ENCODE results near the gene TBC1D22A. TPM values are rescaled to one million over a fixed set of nuclear protein-coding genes. Genes with fewer than 3 reads are reported as not detected.
"Not testable (repeated sequence)": the region's sequence is repeated elsewhere in the genome, so short reads cannot be mapped to it uniquely, and the experiment has no call there.

TBC1D22A gene
- total RNA-seq, 1 donor, result 17.7 TPM

DNA sequence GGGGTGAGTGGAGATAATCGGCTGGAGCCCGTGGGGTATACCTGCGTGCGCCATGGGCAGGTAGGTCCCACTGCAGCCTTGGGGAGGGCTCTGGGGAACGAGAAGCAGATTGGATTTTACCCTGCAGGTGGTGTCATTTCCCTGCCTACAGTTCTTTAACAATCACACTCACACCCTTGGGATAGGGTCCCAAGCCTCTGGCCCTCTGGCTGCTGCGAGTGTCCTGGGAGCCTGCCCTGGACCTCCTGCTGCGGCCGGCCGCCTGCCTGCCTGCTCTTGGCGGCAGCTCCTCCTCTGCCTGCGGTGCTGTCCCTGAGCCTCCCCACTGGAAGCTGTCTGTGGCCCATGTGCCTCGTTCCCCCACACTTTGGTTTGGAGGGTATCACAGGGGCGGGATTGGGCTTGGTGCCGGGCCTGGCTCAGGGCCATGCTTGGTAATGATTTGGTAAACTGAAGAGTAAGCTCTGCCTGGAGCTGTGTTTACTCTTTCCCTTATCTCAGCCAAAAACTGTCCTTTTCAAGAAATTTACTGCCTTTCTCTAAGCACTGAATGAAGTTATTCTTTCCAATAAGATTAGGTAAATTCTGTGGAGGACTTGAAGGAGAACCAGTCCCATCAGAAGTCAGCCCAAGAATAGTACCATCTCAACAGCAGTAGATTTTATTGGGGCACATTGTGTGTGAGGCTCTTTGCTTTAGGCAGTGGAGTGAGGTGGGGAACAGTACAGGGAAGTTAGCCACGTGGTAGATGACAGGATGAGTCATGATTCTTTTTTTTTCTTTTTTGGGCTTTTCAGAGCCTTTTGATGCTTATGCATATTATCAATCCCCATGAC, 53.7 kb downstream of the TBC1D22A start:
- TF ChIP-seq, protein P1, sequence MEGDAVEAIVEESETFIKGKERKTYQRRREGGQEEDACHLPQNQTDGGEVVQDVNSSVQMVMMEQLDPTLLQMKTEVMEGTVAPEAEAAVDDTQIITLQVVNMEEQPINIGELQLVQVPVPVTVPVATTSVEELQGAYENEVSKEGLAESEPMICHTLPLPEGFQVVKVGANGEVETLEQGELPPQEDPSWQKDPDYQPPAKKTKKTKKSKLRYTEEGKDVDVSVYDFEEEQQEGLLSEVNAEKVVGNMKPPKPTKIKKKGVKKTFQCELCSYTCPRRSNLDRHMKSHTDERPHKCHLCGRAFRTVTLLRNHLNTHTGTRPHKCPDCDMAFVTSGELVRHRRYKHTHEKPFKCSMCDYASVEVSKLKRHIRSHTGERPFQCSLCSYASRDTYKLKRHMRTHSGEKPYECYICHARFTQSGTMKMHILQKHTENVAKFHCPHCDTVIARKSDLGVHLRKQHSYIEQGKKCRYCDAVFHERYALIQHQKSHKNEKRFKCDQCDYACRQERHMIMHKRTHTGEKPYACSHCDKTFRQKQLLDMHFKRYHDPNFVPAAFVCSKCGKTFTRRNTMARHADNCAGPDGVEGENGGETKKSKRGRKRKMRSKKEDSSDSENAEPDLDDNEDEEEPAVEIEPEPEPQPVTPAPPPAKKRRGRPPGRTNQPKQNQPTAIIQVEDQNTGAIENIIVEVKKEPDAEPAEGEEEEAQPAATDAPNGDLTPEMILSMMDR (IDR thresholded peaks at IDR 0.05; ENCODE audit: extremely low read depth, low read depth, low read length), result no peak
- Histone ChIP-seq H3K9me3 (ENCODE audit: low read depth, low read length) (no peaks in the 10 kb centered on the region), H3K4me2 (ENCODE audit: insufficient read depth, low read length) (peak overlapping the region; percentile 45), H3K36me3 (ENCODE audit: insufficient read depth, low read length) (no peaks in the 10 kb centered on the region), H3K27ac (ENCODE audit: low read depth, low read length) (peak overlapping the region; percentile 53), H4K20me1 (ENCODE audit: insufficient read depth, low read length) (peaks cover 25% of the 10 kb centered on the region), H3K4me3 (ENCODE audit: insufficient read depth, low read length) (no peak overlapping the region), H3K27me3 (ENCODE audit: insufficient read depth, low read length) (no peaks in the 10 kb centered on the region), H2AFZ (ENCODE audit: low read length) (peak overlapping the region; percentile 41), H3K79me2 (ENCODE audit: insufficient read depth, low read length) (peaks cover 61% of the 10 kb centered on the region), H3K4me1 (ENCODE audit: insufficient read depth, low read length) (peaks cover 14% of the 10 kb centered on the region)
- DNase-seq (ENCODE audit: insufficient read length, low spot score, missing footprints), result no peak

DNA sequence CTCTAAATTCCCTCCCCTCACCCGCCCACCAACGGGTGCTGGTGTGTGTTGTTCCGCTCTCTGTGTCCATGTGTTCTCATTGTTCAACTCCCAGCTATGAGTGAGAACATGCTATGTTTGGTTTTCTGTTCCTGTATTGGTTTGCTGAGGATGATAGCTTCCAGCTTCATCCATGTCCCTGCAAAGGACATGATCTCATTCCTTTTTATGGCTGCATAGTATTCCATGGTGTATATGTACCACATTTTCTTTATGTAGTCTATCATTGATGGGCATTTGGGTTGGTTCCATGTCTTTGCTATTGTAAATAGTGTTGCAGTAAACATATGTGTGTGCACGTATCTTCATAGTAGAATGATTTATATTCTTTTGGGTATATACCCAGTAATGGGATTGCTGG, 54.9 kb downstream of the TBC1D22A start:
- H3K4me2 ChIP-seq (ENCODE audit: insufficient read depth, low read length); H3K27me3 ChIP-seq (ENCODE audit: insufficient read depth, low read length): not testable (repeated sequence)

DNA sequence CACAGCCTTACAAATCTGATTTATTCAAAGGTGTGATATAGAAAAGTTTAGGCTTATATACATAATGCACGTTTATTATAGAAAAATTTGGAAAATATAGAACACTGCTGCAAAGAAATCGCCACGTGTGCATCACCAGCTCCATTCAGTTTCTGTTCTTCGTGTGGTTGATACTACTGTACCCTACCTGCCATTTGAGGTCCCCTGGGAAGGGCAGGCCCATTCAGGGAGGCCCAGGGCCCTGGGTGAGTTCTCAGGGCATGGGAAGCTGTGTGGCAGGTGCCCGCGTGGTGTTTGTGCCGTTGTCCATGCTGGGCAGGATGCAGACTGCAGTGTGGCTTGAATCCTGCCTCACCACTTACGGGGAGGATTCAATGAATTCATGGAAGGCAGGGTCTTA, 60.8 kb downstream of the TBC1D22A start:
- H2AFZ ChIP-seq (ENCODE audit: low read length), result no peak overlapping the region
- no peaks in the 10 kb centered on the region for H3K4me1 ChIP-seq (ENCODE audit: insufficient read depth, low read length)
- TF ChIP-seq, protein P1 (IDR thresholded peaks at IDR 0.05; ENCODE audit: extremely low read depth, low read depth, low read length), result no peak
- H3K4me2 ChIP-seq (ENCODE audit: insufficient read depth, low read length), result no peak overlapping the region
- DNase-seq (ENCODE audit: insufficient read length, low spot score, missing footprints), result no peak
- no peaks in the 10 kb centered on the region for H3K27me3 ChIP-seq (ENCODE audit: insufficient read depth, low read length)
- H3K9me3 ChIP-seq (ENCODE audit: low read depth, low read length), result no peaks in the 10 kb centered on the region
- H3K79me2 ChIP-seq (ENCODE audit: insufficient read depth, low read length), result peaks cover 72% of the 10 kb centered on the region
- no peaks in the 10 kb centered on the region for H3K36me3 ChIP-seq (ENCODE audit: insufficient read depth, low read length)
- H3K4me3 ChIP-seq (ENCODE audit: insufficient read depth, low read length), result no peak overlapping the region
- peaks cover 30% of the 10 kb centered on the region for H4K20me1 ChIP-seq (ENCODE audit: insufficient read depth, low read length)
- H3K27ac ChIP-seq (ENCODE audit: low read depth, low read length), result no peak overlapping the region

More for the DNA sequence above, 54.9 kb downstream of the TBC1D22A start:
- H3K79me2 ChIP-seq (ENCODE audit: insufficient read depth, low read length), result peaks cover 62% of the 10 kb centered on the region
- not testable (repeated sequence) for H3K27ac ChIP-seq (ENCODE audit: low read depth, low read length); H3K36me3 ChIP-seq (ENCODE audit: insufficient read depth, low read length); H3K4me3 ChIP-seq (ENCODE audit: insufficient read depth, low read length); DNase-seq (ENCODE audit: insufficient read length, low spot score, missing footprints); H2AFZ ChIP-seq (ENCODE audit: low read length); H3K9me3 ChIP-seq (ENCODE audit: low read depth, low read length)
- peaks cover 14% of the 10 kb centered on the region for H3K4me1 ChIP-seq (ENCODE audit: insufficient read depth, low read length)
- H4K20me1 ChIP-seq (ENCODE audit: insufficient read depth, low read length), result peaks cover 27% of the 10 kb centered on the region

DNA sequence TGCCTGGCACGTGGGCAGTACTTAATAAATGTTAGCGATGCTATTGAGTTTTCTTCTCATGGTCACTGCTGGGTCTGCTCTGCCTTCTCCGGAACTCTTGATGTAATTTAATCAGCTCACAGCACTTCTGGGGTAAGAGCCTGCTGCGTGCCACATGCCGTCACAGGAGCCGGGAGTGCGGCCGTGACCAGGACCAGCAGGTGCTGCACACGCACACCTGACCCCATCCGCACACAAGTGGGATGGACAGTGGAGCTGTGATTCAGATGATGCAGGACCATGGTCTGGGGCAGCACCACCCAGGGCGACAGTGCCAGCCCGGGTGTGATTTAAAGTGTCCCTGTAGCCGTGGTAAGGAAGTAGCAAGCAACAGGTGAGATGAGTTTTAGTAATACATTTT, 61.2 kb downstream of the TBC1D22A start:
- H3K36me3 ChIP-seq (ENCODE audit: insufficient read depth, low read length), result no peaks in the 10 kb centered on the region
- TF ChIP-seq, protein P1 (IDR thresholded peaks at IDR 0.05; ENCODE audit: extremely low read depth, low read depth, low read length), result no peak
- H3K27me3 ChIP-seq (ENCODE audit: insufficient read depth, low read length), result no peaks in the 10 kb centered on the region
- H2AFZ ChIP-seq (ENCODE audit: low read length), result no peak overlapping the region
- peaks cover 3% of the 10 kb centered on the region for H3K4me1 ChIP-seq (ENCODE audit: insufficient read depth, low read length)
- peaks cover 72% of the 10 kb centered on the region for H3K79me2 ChIP-seq (ENCODE audit: insufficient read depth, low read length)
- no peak overlapping the region for H3K27ac ChIP-seq (ENCODE audit: low read depth, low read length)
- no peaks in the 10 kb centered on the region for H3K9me3 ChIP-seq (ENCODE audit: low read depth, low read length)
- H3K4me2 ChIP-seq (ENCODE audit: insufficient read depth, low read length), result no peak overlapping the region
- H4K20me1 ChIP-seq (ENCODE audit: insufficient read depth, low read length), result peaks cover 35% of the 10 kb centered on the region
- DNase-seq (ENCODE audit: insufficient read length, low spot score, missing footprints), result no peak
- H3K4me3 ChIP-seq (ENCODE audit: insufficient read depth, low read length), result no peak overlapping the region

All from osteoblast (primary cell).